ENCODE measurements around the gene HOMER3. TPM values are rescaled to one million over a fixed set of nuclear protein-coding genes. Genes with fewer than 3 reads are reported as not detected.
"Not testable (repeated sequence)": the region's sequence is repeated elsewhere in the genome, so short reads cannot be mapped to it uniquely, and the experiment has no call there.

The HOMER3 gene
- total RNA-seq, 3 donors from 2014 or later, result 34.2 to 62.6 (median 56.6) TPM

DNA sequence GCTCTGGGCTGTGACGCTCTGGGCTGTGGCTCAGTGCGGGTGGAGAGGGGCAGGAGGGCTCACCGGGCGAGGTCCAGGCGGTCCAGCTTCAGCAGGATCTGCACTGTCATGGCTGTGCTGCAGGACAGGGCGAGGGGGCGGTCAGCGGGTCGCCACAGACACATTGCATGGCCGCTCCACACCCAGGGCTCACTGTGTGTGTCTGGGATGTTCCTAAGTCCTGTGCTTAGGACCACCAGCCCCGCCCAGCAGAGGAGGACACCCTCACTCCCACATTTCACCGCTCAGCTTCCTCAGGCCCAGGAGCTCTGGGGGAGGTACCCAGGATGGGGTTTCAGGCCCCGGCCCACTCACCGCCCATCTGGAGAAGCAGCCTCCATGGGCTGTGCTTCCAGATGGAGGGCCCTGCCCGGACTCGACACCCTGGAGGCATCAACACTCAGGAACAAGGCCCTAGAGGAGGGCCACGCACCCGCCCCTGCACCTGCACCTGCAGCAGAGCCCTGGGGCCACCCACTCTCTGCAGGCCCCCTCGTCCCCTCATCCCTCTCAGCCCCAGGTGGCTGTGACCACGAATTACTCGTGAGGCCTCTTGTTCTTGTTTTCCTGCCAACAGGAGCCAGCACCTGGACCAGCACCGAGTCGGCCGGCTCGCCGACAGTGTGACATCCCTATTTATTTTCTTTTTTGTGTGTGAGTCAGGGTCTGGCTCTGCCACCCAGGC, 35.3 kb downstream of the HOMER3 start:
- H3K9me3 ChIP-seq, result no peaks in the 10 kb centered on the region
- intact Hi-C loops (cut with DNase I; ENCODE audit: low total_unique reads), result loop anchor here (1.0 kb wide), 1 partner anchor 86 kb away; no protein-coding TSS in a partner anchor
- H3K4me3 ChIP-seq, result no peak overlapping the region
- H3K4me1 ChIP-seq, result no peaks in the 10 kb centered on the region
- no peaks in the 10 kb centered on the region for H3K27me3 ChIP-seq
- TF ChIP-seq POLR2AphosphoS5 (IDR thresholded peaks at IDR 0.05) (no peak), POLR2A (IDR thresholded peaks at IDR 0.05) (no peak)
- TF ChIP-seq, protein P1, sequence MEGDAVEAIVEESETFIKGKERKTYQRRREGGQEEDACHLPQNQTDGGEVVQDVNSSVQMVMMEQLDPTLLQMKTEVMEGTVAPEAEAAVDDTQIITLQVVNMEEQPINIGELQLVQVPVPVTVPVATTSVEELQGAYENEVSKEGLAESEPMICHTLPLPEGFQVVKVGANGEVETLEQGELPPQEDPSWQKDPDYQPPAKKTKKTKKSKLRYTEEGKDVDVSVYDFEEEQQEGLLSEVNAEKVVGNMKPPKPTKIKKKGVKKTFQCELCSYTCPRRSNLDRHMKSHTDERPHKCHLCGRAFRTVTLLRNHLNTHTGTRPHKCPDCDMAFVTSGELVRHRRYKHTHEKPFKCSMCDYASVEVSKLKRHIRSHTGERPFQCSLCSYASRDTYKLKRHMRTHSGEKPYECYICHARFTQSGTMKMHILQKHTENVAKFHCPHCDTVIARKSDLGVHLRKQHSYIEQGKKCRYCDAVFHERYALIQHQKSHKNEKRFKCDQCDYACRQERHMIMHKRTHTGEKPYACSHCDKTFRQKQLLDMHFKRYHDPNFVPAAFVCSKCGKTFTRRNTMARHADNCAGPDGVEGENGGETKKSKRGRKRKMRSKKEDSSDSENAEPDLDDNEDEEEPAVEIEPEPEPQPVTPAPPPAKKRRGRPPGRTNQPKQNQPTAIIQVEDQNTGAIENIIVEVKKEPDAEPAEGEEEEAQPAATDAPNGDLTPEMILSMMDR (IDR thresholded peaks at IDR 0.05), result no peak
- no peaks in the 10 kb centered on the region for H3K36me3 ChIP-seq
- no peak overlapping the region for H3K27ac ChIP-seq
- no peak for DNase-seq (ENCODE audit: low spot score in 2 of 2)

DNA sequence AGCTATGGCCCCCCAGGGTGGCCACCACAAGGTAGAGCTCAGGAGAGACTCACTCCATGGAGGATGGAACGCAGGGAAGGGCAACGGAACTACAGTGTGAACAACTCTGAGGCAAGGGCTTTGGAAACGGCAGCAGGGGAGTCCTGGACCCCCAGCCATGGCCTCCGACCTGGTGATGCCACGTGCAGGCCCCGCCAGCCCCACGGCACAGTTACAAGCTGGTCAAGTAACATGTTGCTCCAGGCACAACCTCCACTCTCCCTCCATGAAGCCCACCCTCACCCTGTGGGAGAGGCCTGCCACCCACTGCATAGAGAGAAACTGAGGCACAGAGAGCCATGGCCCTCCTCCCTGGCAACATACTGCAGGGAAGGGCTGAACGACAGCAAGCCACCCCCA, 36.0 kb downstream of the HOMER3 start:
- Histone ChIP-seq H3K4me3 (no peak overlapping the region), H3K36me3 (no peaks in the 10 kb centered on the region), H3K27ac (no peak overlapping the region), H3K4me1 (no peaks in the 10 kb centered on the region), H3K27me3 (no peaks in the 10 kb centered on the region), H3K9me3 (no peaks in the 10 kb centered on the region)
- TF ChIP-seq, protein P1 (IDR thresholded peaks at IDR 0.05), result no peak
- no peak for TF ChIP-seq POLR2A (IDR thresholded peaks at IDR 0.05)
- TF ChIP-seq POLR2AphosphoS5 (IDR thresholded peaks at IDR 0.05), result no peak
- intact Hi-C loops (cut with DNase I; ENCODE audit: low total_unique reads), result no loop called here
- DNase-seq (ENCODE audit: low spot score in 2 of 2), result no peak

DNA sequence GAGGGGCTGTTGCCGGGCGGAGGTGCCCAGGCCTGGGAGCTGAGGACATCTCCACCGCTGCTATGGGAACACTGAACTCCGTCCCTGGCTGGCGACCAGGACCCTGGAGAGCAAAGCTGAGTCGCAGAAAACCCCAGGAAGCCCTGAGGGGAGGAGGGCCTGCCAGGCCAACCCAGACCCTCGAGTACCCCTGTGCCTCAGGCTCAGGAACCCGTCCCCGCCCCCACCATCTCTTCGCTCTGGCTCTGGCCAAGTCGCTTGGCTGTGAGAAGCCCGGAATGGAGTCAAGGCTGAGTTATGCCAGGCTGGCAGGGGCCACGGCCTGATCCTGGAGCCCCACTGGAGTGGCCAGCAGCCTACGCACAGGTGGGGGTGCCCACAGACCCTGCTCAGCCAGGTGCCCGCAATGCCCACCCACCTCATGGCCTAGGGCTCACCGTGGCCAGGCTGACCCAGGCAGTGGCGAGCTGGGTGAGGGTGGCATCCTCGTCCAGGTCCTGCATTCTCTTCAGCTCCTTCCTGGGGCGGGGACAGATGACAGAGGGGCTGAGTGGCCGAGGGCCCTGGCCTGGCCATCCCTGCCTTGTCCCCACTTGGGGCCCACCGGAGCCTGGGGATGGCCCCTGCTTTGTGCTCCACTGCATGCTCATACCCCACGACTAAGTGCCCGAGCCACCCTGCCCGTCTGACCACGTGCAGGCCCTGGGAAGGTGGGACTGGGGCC, 36.5 kb downstream of the HOMER3 start:
- no peak overlapping the region for H3K27ac ChIP-seq
- no peaks in the 10 kb centered on the region for H3K27me3 ChIP-seq
- intact Hi-C loops (cut with DNase I; ENCODE audit: low total_unique reads), result no loop called here
- DNase-seq (ENCODE audit: low spot score in 2 of 2), result no peak
- H3K9me3 ChIP-seq, result no peaks in the 10 kb centered on the region
- TF ChIP-seq, protein P1 (IDR thresholded peaks at IDR 0.05), result no peak
- TF ChIP-seq POLR2AphosphoS5 (IDR thresholded peaks at IDR 0.05) (no peak), POLR2A (IDR thresholded peaks at IDR 0.05) (no peak)
- no peaks in the 10 kb centered on the region for H3K4me1 ChIP-seq
- H3K4me3 ChIP-seq, result no peak overlapping the region
- no peaks in the 10 kb centered on the region for H3K36me3 ChIP-seq

DNA sequence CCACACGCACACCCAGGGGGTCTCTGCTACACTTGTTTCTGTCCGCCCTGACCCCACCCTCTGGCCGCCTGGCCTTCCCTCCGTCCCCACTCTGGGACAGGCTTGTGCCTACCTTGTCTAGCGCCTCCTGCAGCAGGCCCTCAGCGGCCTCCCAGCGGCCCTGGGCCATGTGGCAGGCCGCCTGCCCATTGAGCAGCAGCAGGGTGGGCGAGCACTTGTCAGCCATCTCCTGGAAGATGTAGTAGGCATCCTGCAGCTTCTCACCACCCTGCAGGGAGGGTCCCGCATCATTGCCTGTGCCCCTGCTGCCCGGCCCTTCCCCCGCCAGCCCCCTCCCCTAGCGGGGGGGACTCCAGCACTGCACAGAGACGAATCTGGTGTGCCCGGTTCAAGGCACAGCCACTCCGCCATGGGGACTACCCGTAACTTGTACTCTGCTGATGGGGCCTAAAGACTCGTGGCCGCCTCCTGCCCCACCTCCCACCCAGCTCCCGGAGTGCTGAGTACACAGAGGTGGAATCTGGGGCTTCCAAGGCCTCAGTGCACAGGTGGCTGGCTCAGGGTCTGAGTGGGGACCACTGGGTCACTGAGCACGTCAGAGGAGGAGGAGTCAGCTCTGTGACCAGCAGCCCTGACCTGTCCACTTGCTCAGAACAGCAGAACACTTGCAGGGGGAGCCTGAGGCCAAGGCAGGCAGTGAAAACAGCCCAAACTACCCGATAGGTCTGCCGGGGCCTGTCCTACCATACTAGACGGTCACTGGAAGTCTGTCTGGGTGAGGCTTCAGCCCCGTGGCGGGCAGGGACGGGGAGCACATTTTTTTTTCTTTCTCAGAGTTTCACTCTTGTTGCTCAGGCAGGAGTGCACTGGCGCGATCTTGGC, 37.6 kb downstream of the HOMER3 start:
- intact Hi-C loops (cut with DNase I; ENCODE audit: low total_unique reads), result no loop called here
- H3K27me3 ChIP-seq, result no peaks in the 10 kb centered on the region
- DNase-seq (ENCODE audit: low spot score in 2 of 2), result no peak
- H3K36me3 ChIP-seq, result no peaks in the 10 kb centered on the region
- no peaks in the 10 kb centered on the region for H3K9me3 ChIP-seq
- no peak overlapping the region for H3K27ac ChIP-seq
- H3K4me3 ChIP-seq, result no peak overlapping the region
- H3K4me1 ChIP-seq, result no peaks in the 10 kb centered on the region
- TF ChIP-seq, protein P1 (IDR thresholded peaks at IDR 0.05), result no peak
- TF ChIP-seq POLR2A (IDR thresholded peaks at IDR 0.05) (no peak), POLR2AphosphoS5 (IDR thresholded peaks at IDR 0.05) (no peak)

DNA sequence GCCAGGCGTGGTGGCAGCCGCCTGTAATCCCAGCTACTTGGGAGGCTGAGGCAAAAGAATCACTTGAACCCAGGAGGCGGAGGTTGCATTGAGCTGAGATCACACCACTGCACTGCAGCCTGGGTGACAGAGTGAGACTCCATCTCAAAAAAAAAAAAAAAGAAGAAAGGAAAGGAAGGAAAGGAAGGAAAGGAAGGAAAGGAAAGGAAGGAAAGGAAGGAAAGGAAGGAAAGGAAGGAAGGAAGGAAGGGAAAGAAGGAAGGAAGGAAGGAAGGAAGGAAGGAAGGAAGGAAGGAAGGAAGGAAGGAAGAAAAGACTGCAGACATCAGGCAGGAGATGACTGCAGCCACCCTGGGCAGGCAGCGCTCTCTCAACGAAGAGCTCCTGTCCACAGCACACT, 38.5 kb downstream of the HOMER3 start:
- H3K36me3 ChIP-seq; H3K27ac ChIP-seq; DNase-seq (ENCODE audit: low spot score in 2 of 2); H3K27me3 ChIP-seq; H3K4me3 ChIP-seq; H3K9me3 ChIP-seq; intact Hi-C loops (cut with DNase I; ENCODE audit: low total_unique reads); H3K4me1 ChIP-seq: not testable (repeated sequence)

Data from breast epithelium (tissue), 4 donors.